ENCODE data around the gene AAMDC.
"Not testable (repeated sequence)": the region's sequence is repeated elsewhere in the genome, so short reads cannot be mapped to it uniquely, and the experiment has no call there.

- not testable (repeated sequence) for TF ChIP-seq EZH2phosphoT487 (IDR thresholded peaks at IDR 0.05; ENCODE audit: borderline replicate concordance, low read length); CTCF (IDR thresholded peaks at IDR 0.05; ENCODE audit: low read depth, low read length, poor library complexity, severe bottlenecking)
These were observed 37.0 kb downstream of the AAMDC start for GRCh38 chr11:77857906-77858457.

Data from DOHH2 (cell line).